Measurements from ENCODE around the gene SLC6A3.

GRCh38 chr5:1439388-1440097 lies 5.7 kb downstream of the SLC6A3 start:
- TF ChIP-seq, protein P1, sequence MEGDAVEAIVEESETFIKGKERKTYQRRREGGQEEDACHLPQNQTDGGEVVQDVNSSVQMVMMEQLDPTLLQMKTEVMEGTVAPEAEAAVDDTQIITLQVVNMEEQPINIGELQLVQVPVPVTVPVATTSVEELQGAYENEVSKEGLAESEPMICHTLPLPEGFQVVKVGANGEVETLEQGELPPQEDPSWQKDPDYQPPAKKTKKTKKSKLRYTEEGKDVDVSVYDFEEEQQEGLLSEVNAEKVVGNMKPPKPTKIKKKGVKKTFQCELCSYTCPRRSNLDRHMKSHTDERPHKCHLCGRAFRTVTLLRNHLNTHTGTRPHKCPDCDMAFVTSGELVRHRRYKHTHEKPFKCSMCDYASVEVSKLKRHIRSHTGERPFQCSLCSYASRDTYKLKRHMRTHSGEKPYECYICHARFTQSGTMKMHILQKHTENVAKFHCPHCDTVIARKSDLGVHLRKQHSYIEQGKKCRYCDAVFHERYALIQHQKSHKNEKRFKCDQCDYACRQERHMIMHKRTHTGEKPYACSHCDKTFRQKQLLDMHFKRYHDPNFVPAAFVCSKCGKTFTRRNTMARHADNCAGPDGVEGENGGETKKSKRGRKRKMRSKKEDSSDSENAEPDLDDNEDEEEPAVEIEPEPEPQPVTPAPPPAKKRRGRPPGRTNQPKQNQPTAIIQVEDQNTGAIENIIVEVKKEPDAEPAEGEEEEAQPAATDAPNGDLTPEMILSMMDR (conservative IDR thresholded peaks at IDR 0.05; ENCODE audit: low read length), result no peak
- TF ChIP-seq EZH2phosphoT487 (IDR thresholded peaks at IDR 0.05; ENCODE audit: borderline replicate concordance, low read depth, low read length), result no peak

Measured in OCI-LY7 (cell line).